HepG2 (cell line): ENCODE measurements around the gene TMPRSS11E. TPM values are rescaled to one million over a fixed set of nuclear protein-coding genes. Genes with fewer than 3 reads are reported as not detected.
"Not testable (repeated sequence)": the region's sequence is repeated elsewhere in the genome, so short reads cannot be mapped to it uniquely, and the experiment has no call there.

ENCODE experiments used
- FOXA1 ChIP-seq, 2 experiments: fragments of 450-650 bp in 1 of 2; sonication (generic) in 1 of 2; formaldehyde crosslinking in 1 of 2; IDR thresholded peaks; 2 replicates each; pipeline versions ENCODE4 v1.4.0 to v1.6.1; 2016 to 2020; ENCODE audit warnings: missing genetic modification reagents in 1 of 2
- FOXP1 ChIP-seq, 2 experiments: fragments of 450-650 bp in 1 of 2; IDR thresholded peaks; 2 replicates each; pipeline ENCODE4 v1.6.1; 2017 to 2018; ENCODE audit warnings: antibody characterized with exemption in 1 of 2
- HNF4A ChIP-seq: sonication (generic); formaldehyde crosslinking; IDR thresholded peaks from 2 replicates; pipeline ENCODE4 v1.4.0; 2020; ENCODE audit warnings: missing genetic modification reagents
- POGZ ChIP-seq: sonication (generic); formaldehyde crosslinking; IDR thresholded peaks from 2 replicates; pipeline ENCODE4 v1.4.0; 2020; ENCODE audit warnings: mild to moderate bottlenecking, missing genetic modification reagents
- SALL1 ChIP-seq: sonication (generic); formaldehyde crosslinking; IDR thresholded peaks from 2 replicates; pipeline ENCODE4 v1.8.0; 2022; ENCODE audit warnings: mild to moderate bottlenecking, missing genetic modification reagents
- SOX13 ChIP-seq, 3 experiments: fragments of 450-650 bp in 1 of 3; sonication (generic) in 1 of 3; formaldehyde crosslinking in 1 of 3; IDR thresholded peaks in 2 of 3; conservative IDR thresholded peaks in 1 of 3; 2 replicates each; pipeline versions ENCODE4 v1.5.0 to v1.6.1; 2016 to 2020; ENCODE audit warnings: antibody characterized with exemption in 1 of 3, mild to moderate bottlenecking in 1 of 3, missing compliant biosample characterization in 1 of 3, missing genetic modification reagents in 1 of 3, moderate library complexity in 1 of 3
- SOX5 ChIP-seq: IDR thresholded peaks from 2 replicates; pipeline ENCODE4 v1.6.1; 2016; ENCODE audit warnings: borderline replicate concordance
- SOX6 ChIP-seq, 2 experiments: fragments of 450-650 bp in 1 of 2; sonication (generic) in 1 of 2; formaldehyde crosslinking in 1 of 2; IDR thresholded peaks; 2 replicates each; pipeline versions ENCODE4 v1.4.0 to v1.6.1; 2017 to 2020; ENCODE audit warnings: antibody characterized with exemption in 1 of 2, mild to moderate bottlenecking in 1 of 2, missing genetic modification reagents in 1 of 2
- ZNF766 ChIP-seq: sonication (generic); formaldehyde crosslinking; IDR thresholded peaks from 2 replicates; pipeline ENCODE4 v1.5.0; 2020; ENCODE audit warnings: missing genetic modification reagents, borderline replicate concordance
- polyA plus RNA-seq, 8 experiments: library from polyadenylated mRNA; depleted of rRNA in 3 of 8; stranded (reverse) in 7 of 8; unstranded in 1 of 8; fragments of >200 nt; fragmentation: Illumina TruSeq in 4 of 8; extraction: Trizol in 4 of 8; gene quantifications; 2 replicates each; pipeline versions ENCODE4 v1.2.1 to v1.2.3, GENCODE V29; 2011 to 2016; ENCODE audit warnings: low read depth in 4 of 8, missing spikeins in 1 of 8, mixed read lengths in 1 of 8; ENCODE audit not compliant: insufficient read depth in 1 of 8
- total RNA-seq, 5 experiments: library from RNA; depleted of rRNA; stranded (reverse); fragments of >200 nt; fragmentation: Illumina TruSeq; extraction: Trizol; gene quantifications; 2 replicates each; pipeline ENCODE4 v1.2.3, GENCODE V29; 2016; ENCODE audit warnings: low read depth in 1 of 5
- TF ChIP-seq, protein P1 (sequence below): sonication (generic); formaldehyde crosslinking; IDR thresholded peaks from 2 replicates; pipeline ENCODE4 v1.5.1; 2020; ENCODE audit warnings: mild to moderate bottlenecking, missing genetic modification reagents, moderate library complexity
- TF ChIP-seq, protein P2 (sequence below): sonication (generic); formaldehyde crosslinking; IDR thresholded peaks from 2 replicates; pipeline ENCODE4 v1.4.0; 2020; ENCODE audit warnings: missing genetic modification reagents, borderline replicate concordance
- TF ChIP-seq, protein P3 (sequence below): sonication (generic); formaldehyde crosslinking; conservative IDR thresholded peaks from 2 replicates; pipeline ENCODE4 v1.4.0; 2020; ENCODE audit warnings: mild to moderate bottlenecking, missing genetic modification reagents, moderate library complexity

The TMPRSS11E gene
- total and polyA plus RNA-seq, 2 of the 13 experiments (the other 11 are each of a cell fraction or from before 2014, with no cell fraction given) = not detected

DNA sequence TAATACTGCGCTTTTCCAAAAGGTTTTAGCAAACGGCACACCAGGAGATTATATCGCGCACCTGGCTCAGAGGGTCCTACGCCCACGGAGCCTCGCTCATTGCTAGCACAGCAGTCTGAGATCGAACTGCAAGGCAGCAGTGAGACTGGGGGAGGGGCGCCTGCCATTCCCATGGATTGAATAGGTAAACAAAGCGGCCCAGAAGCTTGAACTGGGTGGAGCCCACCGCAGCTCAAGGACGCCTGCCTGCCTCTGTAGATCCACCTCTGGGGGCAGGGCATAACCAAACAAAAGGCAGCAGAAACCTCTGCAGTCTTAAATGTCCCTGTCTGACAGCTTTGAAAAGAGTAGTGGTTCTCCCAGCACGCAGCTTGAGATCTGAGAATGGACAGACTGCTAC lies 95.5 kb downstream of the TMPRSS11E start (continued):
- TF ChIP-seq, protein P1, sequence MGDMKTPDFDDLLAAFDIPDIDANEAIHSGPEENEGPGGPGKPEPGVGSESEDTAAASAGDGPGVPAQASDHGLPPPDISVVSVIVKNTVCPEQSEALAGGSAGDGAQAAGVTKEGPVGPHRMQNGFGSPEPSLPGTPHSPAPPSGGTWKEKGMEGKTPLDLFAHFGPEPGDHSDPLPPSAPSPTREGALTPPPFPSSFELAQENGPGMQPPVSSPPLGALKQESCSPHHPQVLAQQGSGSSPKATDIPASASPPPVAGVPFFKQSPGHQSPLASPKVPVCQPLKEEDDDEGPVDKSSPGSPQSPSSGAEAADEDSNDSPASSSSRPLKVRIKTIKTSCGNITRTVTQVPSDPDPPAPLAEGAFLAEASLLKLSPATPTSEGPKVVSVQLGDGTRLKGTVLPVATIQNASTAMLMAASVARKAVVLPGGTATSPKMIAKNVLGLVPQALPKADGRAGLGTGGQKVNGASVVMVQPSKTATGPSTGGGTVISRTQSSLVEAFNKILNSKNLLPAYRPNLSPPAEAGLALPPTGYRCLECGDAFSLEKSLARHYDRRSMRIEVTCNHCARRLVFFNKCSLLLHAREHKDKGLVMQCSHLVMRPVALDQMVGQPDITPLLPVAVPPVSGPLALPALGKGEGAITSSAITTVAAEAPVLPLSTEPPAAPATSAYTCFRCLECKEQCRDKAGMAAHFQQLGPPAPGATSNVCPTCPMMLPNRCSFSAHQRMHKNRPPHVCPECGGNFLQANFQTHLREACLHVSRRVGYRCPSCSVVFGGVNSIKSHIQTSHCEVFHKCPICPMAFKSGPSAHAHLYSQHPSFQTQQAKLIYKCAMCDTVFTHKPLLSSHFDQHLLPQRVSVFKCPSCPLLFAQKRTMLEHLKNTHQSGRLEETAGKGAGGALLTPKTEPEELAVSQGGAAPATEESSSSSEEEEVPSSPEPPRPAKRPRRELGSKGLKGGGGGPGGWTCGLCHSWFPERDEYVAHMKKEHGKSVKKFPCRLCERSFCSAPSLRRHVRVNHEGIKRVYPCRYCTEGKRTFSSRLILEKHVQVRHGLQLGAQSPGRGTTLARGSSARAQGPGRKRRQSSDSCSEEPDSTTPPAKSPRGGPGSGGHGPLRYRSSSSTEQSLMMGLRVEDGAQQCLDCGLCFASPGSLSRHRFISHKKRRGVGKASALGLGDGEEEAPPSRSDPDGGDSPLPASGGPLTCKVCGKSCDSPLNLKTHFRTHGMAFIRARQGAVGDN (CRISPR knock-in tag) = peak; percentile 41
- TF ChIP-seq HNF4A (CRISPR knock-in tag) (0 out of 2 replicates have a peak, but pooled peaks have one; percentile 10), FOXA1 (CRISPR knock-in tag; IDR thresholded peaks at IDR 0.05) (peak; percentile 34; the same call in 1 of the 2 replicates), SOX5 (CRISPR knock-in tag) (peak; percentile 28; the same call in 1 of the 2 replicates), SOX6 (CRISPR knock-in tag; IDR thresholded peaks at IDR 0.05) (peak; percentile 11; the same call in 1 of the 2 replicates), ZNF766 (CRISPR knock-in tag) (peak; percentile 89), SOX13 (CRISPR knock-in tag; conservative IDR thresholded peaks at IDR 0.05 in 1 of 2, IDR thresholded peaks at IDR 0.05 in 1 of 2) (peak in 1 of 2 experiments; percentile 30; a peak in 1 of 4 replicates), SALL1 (peak; percentile 31; the same call in 1 of the 2 replicates), POGZ (peak; percentile 80), FOXP1 (CRISPR knock-in tag; IDR thresholded peaks at IDR 0.05) (peak; percentile 23; the same call in 1 of the 2 replicates)
- not testable (repeated sequence) for TF ChIP-seq FOXA1, SOX6, SOX13, FOXP1 (IDR thresholded peaks at IDR 0.05)
- TF ChIP-seq, protein P2, sequence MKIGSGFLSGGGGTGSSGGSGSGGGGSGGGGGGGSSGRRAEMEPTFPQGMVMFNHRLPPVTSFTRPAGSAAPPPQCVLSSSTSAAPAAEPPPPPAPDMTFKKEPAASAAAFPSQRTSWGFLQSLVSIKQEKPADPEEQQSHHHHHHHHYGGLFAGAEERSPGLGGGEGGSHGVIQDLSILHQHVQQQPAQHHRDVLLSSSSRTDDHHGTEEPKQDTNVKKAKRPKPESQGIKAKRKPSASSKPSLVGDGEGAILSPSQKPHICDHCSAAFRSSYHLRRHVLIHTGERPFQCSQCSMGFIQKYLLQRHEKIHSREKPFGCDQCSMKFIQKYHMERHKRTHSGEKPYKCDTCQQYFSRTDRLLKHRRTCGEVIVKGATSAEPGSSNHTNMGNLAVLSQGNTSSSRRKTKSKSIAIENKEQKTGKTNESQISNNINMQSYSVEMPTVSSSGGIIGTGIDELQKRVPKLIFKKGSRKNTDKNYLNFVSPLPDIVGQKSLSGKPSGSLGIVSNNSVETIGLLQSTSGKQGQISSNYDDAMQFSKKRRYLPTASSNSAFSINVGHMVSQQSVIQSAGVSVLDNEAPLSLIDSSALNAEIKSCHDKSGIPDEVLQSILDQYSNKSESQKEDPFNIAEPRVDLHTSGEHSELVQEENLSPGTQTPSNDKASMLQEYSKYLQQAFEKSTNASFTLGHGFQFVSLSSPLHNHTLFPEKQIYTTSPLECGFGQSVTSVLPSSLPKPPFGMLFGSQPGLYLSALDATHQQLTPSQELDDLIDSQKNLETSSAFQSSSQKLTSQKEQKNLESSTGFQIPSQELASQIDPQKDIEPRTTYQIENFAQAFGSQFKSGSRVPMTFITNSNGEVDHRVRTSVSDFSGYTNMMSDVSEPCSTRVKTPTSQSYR (CRISPR knock-in tag) = peak; percentile 93
- TF ChIP-seq, protein P3, sequence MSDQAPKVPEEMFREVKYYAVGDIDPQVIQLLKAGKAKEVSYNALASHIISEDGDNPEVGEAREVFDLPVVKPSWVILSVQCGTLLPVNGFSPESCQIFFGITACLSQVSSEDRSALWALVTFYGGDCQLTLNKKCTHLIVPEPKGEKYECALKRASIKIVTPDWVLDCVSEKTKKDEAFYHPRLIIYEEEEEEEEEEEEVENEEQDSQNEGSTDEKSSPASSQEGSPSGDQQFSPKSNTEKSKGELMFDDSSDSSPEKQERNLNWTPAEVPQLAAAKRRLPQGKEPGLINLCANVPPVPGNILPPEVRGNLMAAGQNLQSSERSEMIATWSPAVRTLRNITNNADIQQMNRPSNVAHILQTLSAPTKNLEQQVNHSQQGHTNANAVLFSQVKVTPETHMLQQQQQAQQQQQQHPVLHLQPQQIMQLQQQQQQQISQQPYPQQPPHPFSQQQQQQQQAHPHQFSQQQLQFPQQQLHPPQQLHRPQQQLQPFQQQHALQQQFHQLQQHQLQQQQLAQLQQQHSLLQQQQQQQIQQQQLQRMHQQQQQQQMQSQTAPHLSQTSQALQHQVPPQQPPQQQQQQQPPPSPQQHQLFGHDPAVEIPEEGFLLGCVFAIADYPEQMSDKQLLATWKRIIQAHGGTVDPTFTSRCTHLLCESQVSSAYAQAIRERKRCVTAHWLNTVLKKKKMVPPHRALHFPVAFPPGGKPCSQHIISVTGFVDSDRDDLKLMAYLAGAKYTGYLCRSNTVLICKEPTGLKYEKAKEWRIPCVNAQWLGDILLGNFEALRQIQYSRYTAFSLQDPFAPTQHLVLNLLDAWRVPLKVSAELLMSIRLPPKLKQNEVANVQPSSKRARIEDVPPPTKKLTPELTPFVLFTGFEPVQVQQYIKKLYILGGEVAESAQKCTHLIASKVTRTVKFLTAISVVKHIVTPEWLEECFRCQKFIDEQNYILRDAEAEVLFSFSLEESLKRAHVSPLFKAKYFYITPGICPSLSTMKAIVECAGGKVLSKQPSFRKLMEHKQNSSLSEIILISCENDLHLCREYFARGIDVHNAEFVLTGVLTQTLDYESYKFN (CRISPR knock-in tag) = peak; percentile 39; the same call in 1 of the 2 replicates
